HG03025 (cell line): ENCODE data around the gene EPHA6.
"Not testable (repeated sequence)": the region's sequence is repeated elsewhere in the genome, so short reads cannot be mapped to it uniquely, and the experiment has no call there.

Experiments
- ATAC-seq: cut with Tn5 transposase; IDR thresholded peaks from one replicate; pipeline ENCODE4 v1.9.1; 2021; ENCODE audit warnings: mild to moderate bottlenecking, moderate library complexity; ENCODE audit not compliant: unreplicated experiment, low FRiP score

EPHA6 gene

GRCh38 chr3:97391167-97391566 is 576.8 kb downstream of the EPHA6 start:
- ATAC-seq, result no peak

- ATAC-seq, result no peak
Observed at GRCh38 chr3:97409612-97410011, 595.2 kb downstream of the EPHA6 start.

- no peak for ATAC-seq
Observed at GRCh38 chr3:97421565-97421964, 607.2 kb downstream of the EPHA6 start.

- ATAC-seq, result no peak
Observed at GRCh38 chr3:97425002-97425401, 610.6 kb downstream of the EPHA6 start.

DNA sequence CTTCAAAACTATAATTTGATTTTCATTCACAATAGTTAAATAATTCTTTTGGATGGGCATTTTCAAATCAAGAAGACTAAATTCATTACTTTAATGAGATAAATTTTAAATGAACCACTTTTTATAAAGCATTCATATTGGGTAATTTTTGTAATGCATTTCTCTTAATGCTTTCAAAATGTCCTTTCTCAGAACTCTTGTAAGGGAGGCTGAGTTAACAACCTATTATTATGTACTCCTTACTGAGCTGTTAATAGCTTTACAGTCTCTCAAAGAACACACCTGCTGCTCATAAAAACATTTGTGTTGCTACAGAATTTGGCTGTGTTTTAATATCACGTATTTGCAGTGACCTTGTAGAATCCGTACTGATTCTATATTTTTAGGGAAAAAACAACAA is 616.2 kb downstream of the EPHA6 start:
- ATAC-seq, result no peak

DNA sequence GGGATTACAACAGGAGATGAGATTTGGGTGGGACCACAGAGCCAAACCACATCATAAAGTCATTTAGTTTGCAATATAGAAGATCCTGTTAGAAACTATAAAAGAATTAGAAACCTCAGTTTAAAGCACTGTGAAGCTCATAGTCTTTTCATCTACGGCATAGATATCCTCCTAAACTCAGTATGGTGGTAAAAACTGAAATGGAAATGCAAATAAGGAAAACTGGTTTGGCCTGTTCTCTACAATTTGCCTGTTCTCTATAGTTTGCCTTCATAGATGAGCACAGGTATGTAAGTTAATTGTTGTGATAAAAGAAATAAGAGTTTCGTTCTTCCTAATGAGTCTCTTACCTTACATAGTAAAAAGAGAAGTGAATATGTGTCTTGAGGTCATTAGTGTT is 618.5 kb downstream of the EPHA6 start:
- ATAC-seq, result no peak

GRCh38 chr3:97438131-97438530 is 623.7 kb downstream of the EPHA6 start:
- ATAC-seq, result no peak

DNA sequence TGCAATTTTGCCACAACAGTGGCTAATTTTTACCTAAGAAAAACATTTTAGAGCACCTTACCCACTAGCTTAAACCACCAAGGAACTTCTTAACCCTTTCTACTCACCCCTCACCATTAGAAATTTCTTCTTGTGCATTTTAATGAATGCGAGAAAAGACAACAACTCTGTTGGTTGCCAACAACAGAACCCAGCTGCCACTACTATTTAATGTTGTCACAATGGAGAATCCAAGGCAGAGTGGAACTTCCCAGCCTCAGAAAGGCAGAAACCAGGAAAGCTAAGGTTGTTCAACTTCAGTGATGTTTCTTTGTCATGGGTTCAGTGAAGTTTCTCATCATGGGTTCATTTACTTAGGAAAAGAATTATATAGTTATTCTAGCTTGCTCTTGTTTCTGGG is 625.0 kb downstream of the EPHA6 start:
- no peak for ATAC-seq

- no peak for ATAC-seq
Observed at GRCh38 chr3:97464035-97464434, 649.6 kb downstream of the EPHA6 start.

- ATAC-seq, result no peak
Observed at GRCh38 chr3:97470481-97470880, 656.1 kb downstream of the EPHA6 start.

GRCh38 chr3:97479740-97480139 is 665.3 kb downstream of the EPHA6 start:
- no peak for ATAC-seq

GRCh38 chr3:97480696-97481289 is 666.4 kb downstream of the EPHA6 start:
- not testable (repeated sequence) for ATAC-seq

DNA sequence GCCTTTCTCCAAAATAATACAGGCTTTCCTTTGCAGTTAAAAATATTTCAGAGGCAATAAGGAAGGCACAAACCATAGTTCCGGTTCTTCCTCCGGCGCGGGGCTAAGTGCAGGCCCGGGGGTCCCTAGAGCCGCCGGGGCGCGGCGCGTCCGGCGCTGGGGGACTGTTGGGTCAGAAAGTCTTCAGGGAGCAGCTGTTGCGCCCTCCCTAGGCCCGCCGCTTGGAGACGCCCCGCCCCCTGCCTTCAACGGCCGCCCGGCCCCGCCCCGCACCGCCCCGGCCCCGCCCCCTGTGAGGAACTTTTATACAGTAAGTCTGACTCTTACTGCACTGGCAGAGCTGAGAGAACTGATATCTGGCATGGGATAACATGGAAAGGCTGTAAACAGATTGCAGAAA is 667.0 kb downstream of the EPHA6 start:
- no peak for ATAC-seq

DNA sequence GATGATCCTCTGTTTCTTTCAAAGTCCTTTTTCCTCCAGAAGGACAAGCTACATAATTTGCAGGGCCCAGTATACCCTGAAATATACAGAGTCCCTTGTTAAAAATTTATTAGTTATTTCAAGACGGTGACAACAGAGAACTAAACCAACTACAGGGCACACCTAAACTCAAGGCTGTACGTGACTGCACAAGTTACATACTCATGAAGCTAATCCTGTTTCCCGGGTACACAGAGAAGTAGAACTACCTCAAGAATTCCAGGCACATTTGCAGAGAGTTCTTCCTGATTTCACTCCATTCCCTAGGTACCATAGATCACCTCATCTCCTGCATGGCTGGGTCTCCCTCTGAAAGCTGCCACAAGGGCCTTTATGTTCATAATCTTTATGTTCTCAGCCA is 670.8 kb downstream of the EPHA6 start:
- no peak for ATAC-seq

DNA sequence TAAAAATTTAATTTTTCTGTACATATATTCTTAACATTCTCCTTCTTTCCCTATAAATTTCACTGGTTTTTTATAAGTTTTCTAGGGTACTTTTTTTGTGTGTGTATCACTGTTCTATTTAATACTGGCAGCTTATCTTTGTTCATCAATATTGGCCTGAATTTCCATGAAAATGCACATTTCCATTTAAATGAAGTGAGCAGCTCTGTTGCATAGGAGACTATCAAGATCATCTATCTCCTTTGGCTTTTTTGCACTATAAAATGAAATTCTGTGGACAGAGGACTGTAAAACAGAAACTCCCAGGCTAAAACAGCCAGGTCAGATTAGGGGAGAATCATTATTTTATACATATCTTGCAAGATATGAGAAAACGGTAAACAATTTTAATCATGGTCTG is 673.2 kb downstream of the EPHA6 start:
- ATAC-seq, result no peak

GRCh38 chr3:97488741-97489140 is 674.3 kb downstream of the EPHA6 start:
- ATAC-seq, result no peak

DNA sequence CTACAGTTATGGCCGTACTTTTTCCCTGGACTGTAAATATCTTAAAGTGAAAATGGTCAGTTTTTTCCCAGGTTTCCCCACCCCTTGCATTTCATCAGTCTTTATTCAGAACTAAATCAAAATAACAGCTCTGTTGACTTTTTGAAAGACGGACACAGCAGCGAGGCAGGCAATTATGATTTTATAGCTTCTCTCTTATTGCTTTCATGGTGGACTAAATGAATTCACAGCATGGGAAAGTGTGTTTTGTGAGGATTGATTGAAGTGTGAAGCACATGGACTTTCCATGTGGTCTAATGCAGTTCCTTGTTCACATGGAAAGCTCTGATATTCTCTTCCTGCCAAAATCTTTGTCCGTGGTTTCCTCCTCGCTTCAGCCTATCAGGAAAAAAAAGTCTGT is 681.5 kb downstream of the EPHA6 start:
- ATAC-seq, result no peak

- ATAC-seq, result no peak
Observed at GRCh38 chr3:97497138-97497537, 682.7 kb downstream of the EPHA6 start.

DNA sequence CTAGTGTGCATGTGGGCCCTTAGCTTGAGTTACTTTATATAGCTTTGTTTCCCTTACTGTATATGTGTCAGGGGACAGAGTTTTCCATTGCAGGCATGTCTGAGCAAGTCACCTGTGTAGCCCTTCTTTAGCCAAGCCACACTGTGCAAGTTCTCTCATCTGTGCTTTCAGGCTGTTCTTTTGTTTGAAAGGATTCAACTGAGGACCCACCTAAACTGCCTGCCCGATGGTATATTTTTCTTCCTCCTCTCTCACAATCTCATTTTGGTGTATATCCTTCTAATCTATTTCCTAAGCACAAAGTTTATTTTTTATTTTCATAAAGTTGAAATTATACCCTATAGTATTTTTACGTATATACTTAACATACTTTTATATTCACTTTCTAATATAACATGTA is 690.1 kb downstream of the EPHA6 start:
- no peak for ATAC-seq

DNA sequence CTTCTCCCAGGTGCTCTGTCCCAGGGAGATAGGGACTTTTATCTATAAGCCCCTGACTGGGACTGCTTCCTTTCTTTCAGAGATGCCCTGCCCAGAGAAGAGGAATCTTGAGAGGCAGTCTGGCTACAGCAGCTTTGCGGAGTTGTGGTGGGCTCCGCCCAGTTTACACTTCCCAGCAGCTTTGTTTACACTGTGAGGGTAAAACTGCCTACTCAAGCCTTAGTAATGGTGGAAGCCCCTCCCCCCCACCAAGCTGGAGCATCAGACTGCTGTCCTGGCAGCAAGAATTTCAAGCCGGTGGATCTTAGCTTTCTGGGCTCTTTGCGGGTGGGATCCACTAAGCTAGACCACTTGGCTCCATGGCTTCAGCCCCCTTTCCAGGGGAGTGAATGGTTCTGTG is 696.4 kb downstream of the EPHA6 start:
- no peak for ATAC-seq

GRCh38 chr3:97515076-97515475 is 700.7 kb downstream of the EPHA6 start:
- no peak for ATAC-seq

GRCh38 chr3:97530691-97531090 is 716.3 kb downstream of the EPHA6 start:
- ATAC-seq, result no peak

DNA sequence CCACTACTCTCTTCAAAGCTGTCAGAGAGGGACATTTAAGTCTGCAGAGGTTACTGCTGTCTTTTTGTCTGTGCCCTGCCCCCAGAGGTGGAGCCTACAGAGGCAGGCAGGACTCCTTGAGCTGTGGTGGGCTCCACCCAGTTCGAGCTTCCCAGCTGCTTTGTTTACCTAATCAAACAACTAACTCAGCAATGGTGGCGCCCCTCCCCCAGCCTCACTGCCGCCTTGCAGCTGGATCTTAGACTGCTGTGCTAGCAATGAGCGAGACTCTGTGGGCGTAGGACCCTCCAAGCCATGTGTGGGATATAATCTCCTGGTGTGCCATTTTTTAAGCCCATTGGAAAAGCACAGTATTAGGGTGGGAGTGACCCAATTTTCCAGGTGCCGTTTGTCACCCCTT is 733.2 kb downstream of the EPHA6 start:
- not testable (repeated sequence) for ATAC-seq
